HG02759 (cell line): ENCODE measurements around the gene FAM216B.
"Not testable (repeated sequence)": the region's sequence is repeated elsewhere in the genome, so short reads cannot be mapped to it uniquely, and the experiment has no call there.

Experiments used
- ATAC-seq: cut with Tn5 transposase; IDR thresholded peaks from one replicate; pipeline ENCODE4 v1.9.1; 2021; ENCODE audit warnings: mild to moderate bottlenecking, moderate library complexity; ENCODE audit not compliant: unreplicated experiment

The FAM216B gene

GRCh38 chr13:42777467-42777866, 3.9 kb upstream of the FAM216B start:
- no peak for ATAC-seq

- ATAC-seq: no peak
These were observed 1.3 kb upstream of the FAM216B start for GRCh38 chr13:42780044-42780443.

- no peak for ATAC-seq
These were observed 5.3 kb downstream of the FAM216B start for GRCh38 chr13:42786715-42787114.

- no peak for ATAC-seq
These were observed 7.2 kb downstream of the FAM216B start for GRCh38 chr13:42788601-42789000.

- ATAC-seq: no peak
These were observed 10.8 kb downstream of the FAM216B start for GRCh38 chr13:42792154-42792553.

GRCh38 chr13:42794577-42795275, 13.3 kb downstream of the FAM216B start:
- no peak for ATAC-seq

GRCh38 chr13:42795666-42796065, 14.3 kb downstream of the FAM216B start:
- ATAC-seq: no peak

GRCh38 chr13:42796747-42797356, 15.5 kb downstream of the FAM216B start:
- no peak for ATAC-seq

- ATAC-seq: no peak
These were observed 16.7 kb downstream of the FAM216B start for GRCh38 chr13:42798118-42798517.

GRCh38 chr13:42800109-42800643, 18.8 kb downstream of the FAM216B start:
- no peak for ATAC-seq

GRCh38 chr13:42803563-42804204, 22.3 kb downstream of the FAM216B start:
- peak; percentile 25 for ATAC-seq

GRCh38 chr13:42804244-42804874, 23.0 kb downstream of the FAM216B start:
- ATAC-seq: peak; percentile 73

GRCh38 chr13:42807241-42807640, 25.9 kb downstream of the FAM216B start:
- no peak for ATAC-seq

- ATAC-seq: no peak
These were observed 26.5 kb downstream of the FAM216B start for GRCh38 chr13:42807866-42808265.

- no peak for ATAC-seq
These were observed 27.1 kb downstream of the FAM216B start for GRCh38 chr13:42808341-42808940.

GRCh38 chr13:42812316-42812715, 30.9 kb downstream of the FAM216B start:
- ATAC-seq: no peak

GRCh38 chr13:42814868-42815267, 33.5 kb downstream of the FAM216B start:
- no peak for ATAC-seq

GRCh38 chr13:42815681-42816080, 34.3 kb downstream of the FAM216B start:
- ATAC-seq: no peak

- no peak for ATAC-seq
These were observed 35.2 kb downstream of the FAM216B start for GRCh38 chr13:42816538-42816937.

- ATAC-seq: not testable (repeated sequence)
These were observed 38.3 kb downstream of the FAM216B start for GRCh38 chr13:42819687-42820086.

- ATAC-seq: no peak
These were observed 39.1 kb downstream of the FAM216B start for GRCh38 chr13:42820451-42820850.
